Mesenchymal stem cell (in vitro differentiated cells and primary cell): ENCODE results near the gene PLD1.

Source experiments
- DNase-seq: peaks from one replicate; pipeline ENCODE4 v3.0.0-alpha.2; 2013
- H2AFZ ChIP-seq: one replicate; pipeline ENCODE4 v1.6.1; 2013; ENCODE audit warnings: low read depth, mild to moderate bottlenecking, control low read depth, inconsistent platforms, low read length, moderate library complexity
- H2AK5ac ChIP-seq: 2 replicates; pipeline ENCODE4 v1.6.1; 2013; ENCODE audit warnings: low read length, moderate library complexity, mild to moderate bottlenecking, inconsistent platforms; ENCODE audit not compliant: severe bottlenecking
- H2BK120ac ChIP-seq: one replicate; pipeline ENCODE4 v1.6.1; 2013; ENCODE audit warnings: low read depth, mild to moderate bottlenecking, inconsistent platforms, low read length, moderate library complexity
- H2BK12ac ChIP-seq, 2 experiments: one replicate each; pipeline ENCODE4 v1.6.1; 2013; ENCODE audit warnings: inconsistent platforms in 2 of 2, low read length in 2 of 2, mild to moderate bottlenecking in 2 of 2, moderate library complexity in 2 of 2, control low read depth in 1 of 2
- H2BK15ac ChIP-seq: one replicate; pipeline ENCODE4 v1.6.1; 2013; ENCODE audit warnings: mild to moderate bottlenecking, low read depth, inconsistent platforms; ENCODE audit not compliant: poor library complexity, severe bottlenecking
- H2BK5ac ChIP-seq: 2 replicates; pipeline ENCODE4 v1.6.1; 2013; ENCODE audit warnings: low read depth, mild to moderate bottlenecking, low read length, control low read depth, inconsistent platforms; ENCODE audit not compliant: poor library complexity, severe bottlenecking
- H3K14ac ChIP-seq, 2 experiments: one replicate each; pipeline ENCODE4 v1.6.1; 2013; ENCODE audit warnings: inconsistent platforms in 2 of 2, low read length in 2 of 2, control low read depth in 1 of 2, mild to moderate bottlenecking in 1 of 2, moderate library complexity in 1 of 2
- H3K18ac ChIP-seq, 2 experiments: one replicate each; pipeline ENCODE4 v1.6.1; 2013; ENCODE audit warnings: inconsistent platforms in 2 of 2, low read length in 2 of 2, control low read depth in 1 of 2, low read depth in 1 of 2, mild to moderate bottlenecking in 1 of 2
- H3K23ac ChIP-seq, 2 experiments: one replicate each; pipeline ENCODE4 v1.6.1; 2013; ENCODE audit warnings: inconsistent platforms in 2 of 2, low read length in 2 of 2, mild to moderate bottlenecking in 2 of 2, moderate library complexity in 2 of 2, control low read depth in 1 of 2
- H3K27ac ChIP-seq: 2 replicates; pipeline ENCODE4 v1.5.1; 2013; ENCODE audit warnings: mild to moderate bottlenecking, moderate library complexity, low read length, control low read depth, inconsistent platforms; ENCODE audit not compliant: poor library complexity, severe bottlenecking
- H3K27me3 ChIP-seq, 2 experiments: 2 replicates each; pipeline versions ENCODE4 v1.6.1 to v1.7.0; 2013; ENCODE audit warnings: low read length in 2 of 2, mild to moderate bottlenecking in 2 of 2, moderate library complexity in 2 of 2, control low read depth in 1 of 2, inconsistent platforms in 1 of 2; ENCODE audit not compliant: control insufficient read depth in 1 of 2, insufficient read depth in 1 of 2
- H3K36me3 ChIP-seq, 2 experiments: 2 replicates each; pipeline versions ENCODE4 v1.6.1 to v1.7.0; 2013; ENCODE audit warnings: low read length in 2 of 2, control low read depth in 1 of 2, inconsistent platforms in 1 of 2, low read depth in 1 of 2, mild to moderate bottlenecking in 1 of 2; ENCODE audit not compliant: insufficient read depth in 2 of 2, control insufficient read depth in 1 of 2
- H3K4ac ChIP-seq, 2 experiments: one replicate each; pipeline ENCODE4 v1.6.1; 2013; ENCODE audit warnings: inconsistent platforms in 2 of 2, low read length in 2 of 2, mild to moderate bottlenecking in 2 of 2, moderate library complexity in 2 of 2, control low read depth in 1 of 2, low read depth in 1 of 2
- H3K4me1 ChIP-seq: 2 replicates; pipeline ENCODE4 v1.6.1; 2013; ENCODE audit warnings: low read depth, low read length, control low read depth; ENCODE audit not compliant: control insufficient read depth, insufficient read depth
- H3K4me2 ChIP-seq: 2 replicates; pipeline ENCODE4 v1.6.1; 2013; ENCODE audit warnings: low read length, mild to moderate bottlenecking, inconsistent platforms; ENCODE audit not compliant: poor library complexity, severe bottlenecking
- H3K4me3 ChIP-seq, 2 experiments: 2 replicates each; pipeline versions ENCODE4 v1.5.1 to v1.7.0; 2013; ENCODE audit warnings: low read length in 2 of 2, mild to moderate bottlenecking in 2 of 2, control low read depth in 1 of 2, low read depth in 1 of 2; ENCODE audit not compliant: insufficient read depth in 1 of 2
- H3K79me1 ChIP-seq: replicated peaks from 2 replicates; pipeline ENCODE4 v1.6.1; 2013; ENCODE audit warnings: mild to moderate bottlenecking, control low read depth, low read length, inconsistent platforms; ENCODE audit not compliant: poor library complexity, severe bottlenecking
- H3K9ac ChIP-seq: 2 replicates; pipeline ENCODE4 v1.7.0; 2013; ENCODE audit warnings: mild to moderate bottlenecking, low read length, moderate library complexity
- H3K9me3 ChIP-seq: 2 replicates; pipeline ENCODE4 v1.7.0; 2013; ENCODE audit warnings: mild to moderate bottlenecking, low read length; ENCODE audit not compliant: control insufficient read depth
- H4K8ac ChIP-seq: one replicate; pipeline ENCODE4 v1.6.1; 2013; ENCODE audit warnings: inconsistent platforms, mild to moderate bottlenecking, low read length, moderate library complexity
- H4K91ac ChIP-seq: one replicate; pipeline ENCODE4 v1.6.1; 2013; ENCODE audit warnings: mild to moderate bottlenecking, low read length, inconsistent platforms
- WGBS: methylation state at CpG from one replicate; pipeline ENCODE4 v1.1.7; 2013; ENCODE audit warnings: mixed read lengths; 5-methylcytosine and 5-hydroxymethylcytosine counted together

Gene PLD1

GRCh38 chr3:171836855-171837254, 26.6 kb upstream of the PLD1 start:
- H2BK120ac ChIP-seq, result no peak overlapping the region
- H3K4me2 ChIP-seq, result no peak overlapping the region
- H2BK5ac ChIP-seq, result no peak overlapping the region
- H3K9ac ChIP-seq, result no peak overlapping the region
- H3K9me3 ChIP-seq, result no peaks in the 10 kb centered on the region
- 100% methylated on average over 3 of the region's 3 CpGs for WGBS
- no peak overlapping the region for H2AFZ ChIP-seq
- no peak for DNase-seq
- no peak overlapping the region for H3K23ac ChIP-seq
- no peak overlapping the region for H3K4ac ChIP-seq
- H3K18ac ChIP-seq, result peak overlapping the region in 1 of 2 experiments; percentile 61
- H3K79me1 ChIP-seq, result no peaks in the 10 kb centered on the region
- H2BK15ac ChIP-seq, result no peak overlapping the region
- H4K91ac ChIP-seq, result no peak overlapping the region
- H3K4me1 ChIP-seq, result peaks cover 2% of the 10 kb centered on the region
- H3K27ac ChIP-seq, result no peak overlapping the region
- H3K4me3 ChIP-seq, result no peak overlapping the region
- H3K36me3 ChIP-seq, result no peaks in the 10 kb centered on the region
- peak overlapping the region; percentile 49 for H2AK5ac ChIP-seq
- H2BK12ac ChIP-seq, result peak overlapping the region in 1 of 2 experiments; percentile 71
- no peak overlapping the region for H3K14ac ChIP-seq
- H4K8ac ChIP-seq, result no peak overlapping the region
- H3K27me3 ChIP-seq, result no peaks in the 10 kb centered on the region

GRCh38 chr3:171835613-171836012, 25.3 kb upstream of the PLD1 start:
- Histone ChIP-seq H3K4ac (no peak overlapping the region), H3K23ac (no peak overlapping the region), H2AFZ (no peak overlapping the region), H3K27me3 (no peaks in the 10 kb centered on the region), H3K14ac (no peak overlapping the region), H4K91ac (no peak overlapping the region), H2BK12ac (no peak overlapping the region), H2BK120ac (no peak overlapping the region), H3K4me1 (peaks cover under 1% of the 10 kb centered on the region), H3K9ac (no peak overlapping the region), H3K36me3 (no peaks in the 10 kb centered on the region), H3K4me3 (no peak overlapping the region), H3K27ac (no peak overlapping the region), H3K9me3 (no peaks in the 10 kb centered on the region), H3K18ac (no peak overlapping the region), H3K79me1 (no peaks in the 10 kb centered on the region), H4K8ac (no peak overlapping the region), H2BK5ac (no peak overlapping the region), H2AK5ac (no peak overlapping the region), H3K4me2 (no peak overlapping the region), H2BK15ac (no peak overlapping the region)
- no peak for DNase-seq
- 69% methylated on average over 2 of the region's 2 CpGs for WGBS

- Histone ChIP-seq H3K9ac (no peak overlapping the region), H4K91ac (no peak overlapping the region), H3K27ac (no peak overlapping the region), H3K18ac (peak overlapping the region in 1 of 2 experiments; percentile 45), H2BK15ac (no peak overlapping the region), H2AK5ac (no peak overlapping the region), H2AFZ (no peak overlapping the region), H3K36me3 (no peaks in the 10 kb centered on the region), H3K27me3 (no peaks in the 10 kb centered on the region), H3K9me3 (no peaks in the 10 kb centered on the region), H3K4me2 (no peak overlapping the region), H2BK120ac (no peak overlapping the region), H3K4ac (no peak overlapping the region), H3K14ac (no peak overlapping the region), H3K4me3 (no peak overlapping the region), H4K8ac (no peak overlapping the region), H3K79me1 (no peaks in the 10 kb centered on the region), H3K4me1 (no peaks in the 10 kb centered on the region), H2BK12ac (peak overlapping the region in 1 of 2 experiments; percentile 50), H3K23ac (no peak overlapping the region), H2BK5ac (no peak overlapping the region)
- WGBS, result 91% methylated on average over 5 of the region's 5 CpGs
- DNase-seq, result peak; percentile 18
These were observed 24.8 kb upstream of the PLD1 start for GRCh38 chr3:171835116-171835515.

- Histone ChIP-seq H4K8ac (no peak overlapping the region), H3K9me3 (no peaks in the 10 kb centered on the region), H3K27me3 (no peaks in the 10 kb centered on the region), H3K14ac (no peak overlapping the region), H2BK120ac (no peak overlapping the region), H3K36me3 (no peaks in the 10 kb centered on the region), H3K23ac (no peak overlapping the region), H3K79me1 (no peaks in the 10 kb centered on the region), H2AK5ac (peak overlapping the region; percentile 96), H2BK15ac (no peak overlapping the region), H4K91ac (no peak overlapping the region), H3K18ac (no peak overlapping the region), H2BK12ac (no peak overlapping the region), H3K4me1 (peaks cover 3% of the 10 kb centered on the region), H3K4me3 (no peak overlapping the region), H3K4ac (no peak overlapping the region), H3K27ac (no peak overlapping the region), H2AFZ (no peak overlapping the region), H3K9ac (peak overlapping the region; percentile 69), H3K4me2 (no peak overlapping the region), H2BK5ac (no peak overlapping the region)
- DNase-seq, result no peak
- WGBS, result 89% methylated on average over 5 of the region's 5 CpGs
These were observed 24.1 kb upstream of the PLD1 start for GRCh38 chr3:171834461-171834801.
